ENCODE results near the gene PARVB. TPM values are rescaled to one million over a fixed set of nuclear protein-coding genes. Genes with fewer than 3 reads are reported as not detected.
A peak's percentile ranks its signal among the peaks of the same experiment; 100 is the strongest.

Gene PARVB
- total RNA-seq, 1 donor from 2014 or later, result 22.1 TPM

- Mint-ChIP-seq H3K4me3 (no peak overlapping the region), H3K9me3 (no peaks in the 10 kb centered on the region), H3K4me1 (peaks cover 7% of the 10 kb centered on the region), H3K27me3 (ENCODE audit: low read depth) (no peaks in the 10 kb centered on the region), H3K36me3 (peaks cover 43% of the 10 kb centered on the region), H3K27ac (no peak overlapping the region)
- TF ChIP-seq CTCF (IDR thresholded peaks at IDR 0.05; ENCODE audit: unreplicated experiment), result no peak
- DNase-seq (ENCODE audit: low spot score in 2 of 2, unreplicated experiment in 2 of 2), result no peak
Measured at GRCh38 chr22:43990044-43990443, 34.1 kb upstream of the PARVB start.

GRCh38 chr22:43991316-43992020 lies 32.6 kb upstream of the PARVB start:
- no peak for DNase-seq (ENCODE audit: low spot score in 2 of 2, unreplicated experiment in 2 of 2)
- TF ChIP-seq CTCF (IDR thresholded peaks at IDR 0.05; ENCODE audit: unreplicated experiment), result no peak
- Mint-ChIP-seq H3K4me1 (peaks cover 7% of the 10 kb centered on the region), H3K36me3 (peaks cover 37% of the 10 kb centered on the region), H3K4me3 (no peak overlapping the region), H3K27me3 (ENCODE audit: low read depth) (no peaks in the 10 kb centered on the region), H3K9me3 (no peaks in the 10 kb centered on the region), H3K27ac (no peak overlapping the region)

- Mint-ChIP-seq H3K27me3 (ENCODE audit: low read depth) (no peaks in the 10 kb centered on the region), H3K27ac (peak overlapping the region; percentile 21), H3K9me3 (no peaks in the 10 kb centered on the region), H3K4me1 (peaks cover 7% of the 10 kb centered on the region), H3K4me3 (no peak overlapping the region), H3K36me3 (peaks cover 39% of the 10 kb centered on the region)
- no peak for TF ChIP-seq CTCF (IDR thresholded peaks at IDR 0.05; ENCODE audit: unreplicated experiment)
- DNase-seq (ENCODE audit: low spot score in 2 of 2, unreplicated experiment in 2 of 2), result no peak
Measured at GRCh38 chr22:43992331-43992821, 31.7 kb upstream of the PARVB start.

GRCh38 chr22:43993072-43993760 lies 30.9 kb upstream of the PARVB start:
- Mint-ChIP-seq H3K4me1 (peaks cover 7% of the 10 kb centered on the region), H3K36me3 (peaks cover 42% of the 10 kb centered on the region), H3K27me3 (ENCODE audit: low read depth) (no peaks in the 10 kb centered on the region), H3K27ac (peak overlapping the region; percentile 19), H3K9me3 (no peaks in the 10 kb centered on the region), H3K4me3 (no peak overlapping the region)
- DNase-seq (ENCODE audit: low spot score in 2 of 2, unreplicated experiment in 2 of 2), result peak; percentile 39 to 77
- peak; percentile 86 for TF ChIP-seq CTCF (IDR thresholded peaks at IDR 0.05; ENCODE audit: unreplicated experiment)

GRCh38 chr22:43994006-43994405 lies 30.1 kb upstream of the PARVB start:
- Mint-ChIP-seq H3K36me3 (peaks cover 46% of the 10 kb centered on the region), H3K4me1 (peaks cover 7% of the 10 kb centered on the region), H3K9me3 (no peaks in the 10 kb centered on the region), H3K4me3 (no peak overlapping the region), H3K27ac (no peak overlapping the region), H3K27me3 (ENCODE audit: low read depth) (no peaks in the 10 kb centered on the region)
- no peak for TF ChIP-seq CTCF (IDR thresholded peaks at IDR 0.05; ENCODE audit: unreplicated experiment)
- DNase-seq (ENCODE audit: low spot score in 2 of 2, unreplicated experiment in 2 of 2), result no peak
